PC-9 (cell line): ENCODE data around the gene TERC.

Experiments
- CTCF ChIP-seq: fragments of 200-600 bp; sonication (generic); conservative IDR thresholded peaks from 2 replicates; pipeline ENCODE4 v1.6.1; 2017; ENCODE audit warnings: mixed run types, antibody characterized with exemption, mild to moderate bottlenecking, moderate library complexity
- EZH2 ChIP-seq: fragments of 200-600 bp; sonication (generic); IDR thresholded peaks from 2 replicates; pipeline ENCODE4 v1.8.0; 2017; ENCODE audit warnings: antibody characterized with exemption, low read depth

GRCh38 chr3:169750665-169751064, 14.2 kb downstream of the TERC start:
- TF ChIP-seq CTCF (no peak), EZH2 (no peak)
